Activated naive CD8-positive, alpha-beta T cell treated with anti-CD3 and anti-CD28 coated beads for 36 hours (primary cell): ENCODE data around the gene CEACAM7. TPM values are rescaled to one million over a fixed set of nuclear protein-coding genes. Genes with fewer than 3 reads are reported as not detected.

Source experiments
- DNase-seq: peaks from one replicate; pipeline ENCODE4 v3.0.0; 2021
- H3K27ac Mint-ChIP-seq: one replicate; pipeline ENCODE4 v1.8.0; 2022; ENCODE audit warnings: mild to moderate bottlenecking, moderate library complexity, mixed read lengths
- H3K27me3 Mint-ChIP-seq: one replicate; pipeline ENCODE4 v1.8.0; 2022; ENCODE audit warnings: mild to moderate bottlenecking, mixed read lengths
- H3K36me3 Mint-ChIP-seq: one replicate; pipeline ENCODE4 v1.8.0; 2021; ENCODE audit warnings: mild to moderate bottlenecking, mixed read lengths
- H3K4me1 Mint-ChIP-seq: one replicate; pipeline ENCODE4 v1.8.0; 2021; ENCODE audit warnings: mixed read lengths
- H3K4me3 Mint-ChIP-seq: one replicate; pipeline ENCODE4 v1.8.0; 2022; ENCODE audit warnings: mild to moderate bottlenecking, moderate library complexity, mixed read lengths
- H3K9me3 Mint-ChIP-seq: one replicate; pipeline ENCODE4 v1.8.0; 2022; ENCODE audit warnings: mixed read lengths
- total RNA-seq, 2 experiments: library from RNA; stranded (reverse); gene quantifications; one replicate each; pipeline ENCODE4 v1.2.3, GENCODE V29; 2021

CEACAM7 gene
- total RNA-seq, 2 experiments from 2014 or later = not detected

DNA sequence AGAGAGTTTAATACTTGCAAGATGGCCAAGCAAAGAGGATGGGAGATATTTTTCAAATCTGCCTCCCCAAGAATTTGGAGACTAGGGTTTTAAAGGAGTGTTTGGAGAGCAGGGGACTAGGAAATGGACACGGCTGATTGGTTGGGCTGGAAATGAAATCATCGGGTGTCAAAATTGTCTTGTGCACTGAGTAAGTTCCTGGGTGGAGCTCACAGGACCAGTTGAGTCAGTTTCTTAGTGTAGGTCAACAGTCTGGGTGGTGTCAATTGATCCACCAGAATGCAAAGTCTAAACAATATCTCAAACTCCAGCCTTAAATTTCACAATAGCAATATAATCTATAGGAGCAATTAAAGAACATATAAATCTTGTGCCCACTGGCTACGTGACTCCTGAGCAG lies 38.2 kb downstream of the CEACAM7 start:
- Mint-ChIP-seq H3K4me3 (no peak overlapping the region), H3K27me3 (peaks cover 40% of the 10 kb centered on the region), H3K4me1 (no peaks in the 10 kb centered on the region), H3K36me3 (no peaks in the 10 kb centered on the region), H3K27ac (no peak overlapping the region), H3K9me3 (peaks cover 4% of the 10 kb centered on the region)
- DNase-seq = no peak

DNA sequence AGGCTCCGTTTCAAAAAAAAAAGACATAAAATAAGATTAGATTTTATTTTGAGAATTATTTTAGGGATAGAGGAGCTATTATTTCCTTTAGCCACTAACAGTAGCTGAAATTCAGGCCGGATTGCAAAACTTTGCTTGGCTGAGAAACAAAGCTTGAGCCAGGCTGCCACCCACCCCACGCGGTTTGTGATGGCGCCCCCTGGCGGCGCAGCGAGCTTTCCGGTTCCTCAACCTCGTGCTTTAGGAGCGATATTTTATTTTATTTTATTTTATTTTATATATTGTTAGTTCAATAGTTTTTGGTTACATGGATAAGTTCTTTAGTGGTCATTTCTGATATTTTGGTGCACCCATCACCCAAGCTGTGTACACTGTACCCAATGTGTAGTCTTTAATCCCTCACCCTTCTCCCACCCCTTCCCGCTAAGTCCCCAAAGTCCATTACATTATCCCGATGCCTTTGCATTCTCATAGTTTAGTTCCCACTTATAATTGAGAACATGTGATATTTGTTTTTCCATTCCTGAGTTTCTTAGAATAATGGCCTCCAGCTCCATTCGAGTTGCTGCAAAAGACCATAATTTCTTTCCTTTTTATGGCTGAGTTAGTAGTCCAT lies 41.4 kb downstream of the CEACAM7 start:
- Mint-ChIP-seq H3K27ac (no peak overlapping the region), H3K36me3 (no peaks in the 10 kb centered on the region), H3K9me3 (no peaks in the 10 kb centered on the region), H3K4me1 (peaks cover 5% of the 10 kb centered on the region), H3K27me3 (peaks cover 40% of the 10 kb centered on the region), H3K4me3 (no peak overlapping the region)
- DNase-seq = peak; percentile 49

DNA sequence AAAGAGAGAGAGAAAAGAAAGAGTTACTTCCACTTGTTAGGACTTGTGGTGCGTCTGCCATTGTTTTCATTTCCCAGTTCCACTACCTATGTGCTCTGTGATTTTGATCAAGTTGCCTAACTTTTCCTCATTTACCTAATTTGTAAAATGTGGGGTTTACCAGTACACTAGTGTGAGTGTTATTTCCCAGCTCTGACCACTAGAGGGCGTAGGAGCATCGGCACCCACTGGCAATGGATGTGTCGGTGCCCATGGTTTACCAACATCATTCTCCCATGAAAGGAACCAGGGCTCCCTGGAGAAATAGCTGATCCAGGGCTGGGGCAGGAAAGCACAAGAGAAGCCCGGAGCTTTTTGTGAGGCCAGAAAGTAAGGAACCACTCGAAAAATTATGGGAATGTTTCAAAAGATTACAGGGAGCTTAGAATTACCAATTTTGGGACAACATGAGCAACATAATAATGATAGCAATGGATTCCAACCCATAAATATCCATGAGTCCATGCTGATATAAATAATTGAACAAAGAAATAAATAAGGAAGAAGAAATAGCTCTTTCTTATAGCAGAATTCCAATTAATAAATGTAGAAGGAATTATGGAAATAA lies 46.1 kb downstream of the CEACAM7 start:
- no peak overlapping the region for H3K27ac Mint-ChIP-seq
- H3K36me3 Mint-ChIP-seq = no peaks in the 10 kb centered on the region

DNA sequence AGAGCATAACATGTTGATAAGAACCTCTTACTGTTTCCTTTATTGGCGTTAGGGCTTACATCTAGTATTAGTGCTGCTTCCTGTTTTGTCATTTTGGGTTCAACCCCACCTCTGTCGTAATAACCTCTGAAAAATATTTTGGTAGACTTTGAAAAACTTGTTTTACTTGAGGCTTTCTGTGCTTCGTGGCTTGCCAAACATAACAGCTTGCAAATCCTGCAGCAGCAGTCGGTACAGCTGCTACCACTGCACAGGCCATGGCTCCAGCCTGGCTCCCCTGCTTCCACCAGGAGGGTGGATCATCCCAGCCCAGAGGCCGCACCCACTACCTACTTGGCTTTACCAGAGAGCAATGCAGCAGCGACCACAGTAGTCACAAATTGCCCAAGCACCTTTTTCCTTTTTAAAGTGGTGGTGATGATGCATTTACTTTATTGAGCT lies 49.4 kb downstream of the CEACAM7 start:
- H3K4me3 Mint-ChIP-seq = no peak overlapping the region
- peaks cover 34% of the 10 kb centered on the region for H3K27me3 Mint-ChIP-seq
- H3K36me3 Mint-ChIP-seq = no peaks in the 10 kb centered on the region
- H3K4me1 Mint-ChIP-seq = peaks cover 15% of the 10 kb centered on the region
- no peak for DNase-seq
- H3K9me3 Mint-ChIP-seq = peaks cover 12% of the 10 kb centered on the region
- H3K27ac Mint-ChIP-seq = no peak overlapping the region

More for the DNA sequence above, 46.1 kb downstream of the CEACAM7 start:
- peaks cover 15% of the 10 kb centered on the region for H3K4me1 Mint-ChIP-seq
- H3K4me3 Mint-ChIP-seq = no peak overlapping the region
- peak; percentile 53 for DNase-seq
- H3K27me3 Mint-ChIP-seq = peaks cover 16% of the 10 kb centered on the region
- no peaks in the 10 kb centered on the region for H3K9me3 Mint-ChIP-seq

DNA sequence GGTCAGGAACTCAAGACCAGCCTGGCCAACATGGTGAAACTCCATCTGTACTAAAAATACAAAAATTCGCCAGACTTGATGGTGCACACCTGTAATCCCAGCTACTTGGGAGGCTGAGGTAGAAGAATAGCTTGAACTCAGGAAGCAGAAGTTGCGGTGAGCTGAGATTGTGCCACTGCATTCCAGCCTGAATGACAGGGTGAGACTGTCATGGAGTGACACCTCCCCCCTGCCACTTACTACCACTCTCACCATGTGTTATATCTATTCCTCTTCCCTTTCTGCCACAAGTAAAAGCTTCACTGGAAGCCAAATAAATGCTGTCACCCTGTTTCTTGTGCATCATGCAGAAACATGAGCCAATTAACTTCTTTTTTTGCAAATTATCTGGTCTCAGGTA lies 50.6 kb downstream of the CEACAM7 start:
- DNase-seq = no peak
- Mint-ChIP-seq H3K27me3 (peaks cover 32% of the 10 kb centered on the region), H3K36me3 (peaks cover 2% of the 10 kb centered on the region), H3K4me3 (no peak overlapping the region), H3K4me1 (peaks cover 15% of the 10 kb centered on the region), H3K9me3 (peaks cover 12% of the 10 kb centered on the region), H3K27ac (no peak overlapping the region)

DNA sequence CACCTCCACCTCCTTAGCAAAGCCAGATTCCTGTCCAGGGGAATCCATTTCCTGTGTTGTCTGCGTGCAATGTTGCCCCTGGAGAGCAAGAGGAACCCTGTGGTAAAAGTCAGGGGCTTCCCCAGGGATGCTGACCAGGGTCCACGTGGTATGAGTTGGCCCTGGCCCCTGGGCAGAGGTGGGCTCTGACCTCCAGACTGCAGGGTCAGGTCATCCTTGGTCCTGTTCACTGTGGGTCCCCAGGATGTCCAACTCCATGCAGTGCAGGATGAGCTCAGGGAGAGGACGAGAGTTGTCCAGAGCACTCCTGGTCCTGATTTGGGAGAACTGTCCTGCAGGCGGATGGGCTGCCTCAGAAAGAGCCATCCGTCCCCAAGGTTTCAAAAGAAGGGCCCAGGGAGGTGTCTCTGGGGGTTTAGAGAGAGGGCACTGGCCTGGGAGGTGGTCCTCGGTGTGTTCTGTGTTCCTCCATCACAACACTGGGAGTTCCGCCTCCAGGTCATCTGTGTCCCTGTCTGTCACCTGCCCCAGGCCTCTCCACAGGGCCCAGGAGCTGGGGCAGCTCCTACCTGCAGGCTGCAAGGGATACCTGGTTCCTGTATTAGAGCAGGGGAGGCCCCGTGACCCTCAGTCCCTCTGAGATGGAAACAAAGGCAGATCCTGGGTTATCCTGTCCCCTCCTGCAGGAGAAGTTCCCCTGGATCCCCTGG lies 59.9 kb downstream of the CEACAM7 start:
- peaks cover 7% of the 10 kb centered on the region for H3K9me3 Mint-ChIP-seq
- H3K4me1 Mint-ChIP-seq = no peaks in the 10 kb centered on the region
- DNase-seq = no peak
- no peak overlapping the region for H3K27ac Mint-ChIP-seq
- peaks cover 30% of the 10 kb centered on the region for H3K27me3 Mint-ChIP-seq
- no peak overlapping the region for H3K4me3 Mint-ChIP-seq
- H3K36me3 Mint-ChIP-seq = peaks cover 3% of the 10 kb centered on the region

DNA sequence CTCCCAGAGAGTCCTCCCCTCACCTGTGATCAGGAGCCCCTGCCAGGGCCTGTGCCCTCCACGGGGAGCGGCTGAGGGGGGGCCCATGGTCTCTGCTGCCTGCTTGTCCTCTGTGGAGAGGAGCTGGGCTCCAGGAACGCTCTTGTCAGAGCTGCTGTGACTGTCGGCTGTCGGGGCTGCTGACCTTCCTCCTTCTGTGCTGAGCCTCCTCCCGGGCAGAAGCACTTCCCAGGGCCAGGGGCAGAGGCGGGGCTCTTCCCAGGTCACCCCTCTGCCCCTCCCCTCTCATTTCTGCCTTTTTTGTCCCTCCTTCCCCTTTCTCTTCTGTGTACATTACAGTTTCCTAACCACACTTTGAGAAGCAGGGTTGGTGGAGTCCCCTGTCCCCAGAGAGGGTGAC lies 61.2 kb downstream of the CEACAM7 start, which contains the start of gene CEACAM4:
Gene CEACAM4 (minus strand): TSS at position 198 of the 400 bp plus-strand sequence. CDS start 111 bp downstream, at position 87.
- Mint-ChIP-seq H3K4me3 (no peak within 1 kb of the TSS), H3K27ac (peak within 1 kb of the TSS; percentile 9), H3K4me1 (no peaks in the 10 kb centered on the region), H3K27me3 (peaks cover 31% of the 10 kb centered on the region), H3K9me3 (peaks cover 7% of the 10 kb centered on the region), H3K36me3 (no peaks in the 10 kb centered on the region)
- no peak for DNase-seq

DNA sequence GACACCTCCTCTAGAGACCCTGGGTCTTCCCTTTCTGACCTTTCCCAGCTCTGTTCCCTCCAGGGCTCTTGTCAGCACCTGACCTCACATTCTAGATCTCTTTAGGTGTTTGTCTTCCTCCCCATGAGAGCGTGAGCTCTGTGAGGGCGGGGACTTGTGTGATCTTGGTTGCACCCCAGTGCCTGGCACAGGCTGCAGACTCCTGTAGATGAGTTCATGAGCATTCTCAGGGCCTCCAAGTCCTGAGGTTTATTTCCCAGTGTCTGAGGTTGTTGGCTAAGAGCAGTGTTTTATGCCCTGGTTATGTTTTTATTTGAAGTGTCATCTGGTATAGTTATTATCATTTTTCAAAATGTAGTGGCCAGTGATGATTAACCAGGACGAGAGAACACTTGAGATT lies 61.8 kb downstream of the CEACAM7 start:
- Mint-ChIP-seq H3K27me3 (peaks cover 28% of the 10 kb centered on the region), H3K9me3 (peaks cover 4% of the 10 kb centered on the region), H3K36me3 (no peaks in the 10 kb centered on the region)

DNA sequence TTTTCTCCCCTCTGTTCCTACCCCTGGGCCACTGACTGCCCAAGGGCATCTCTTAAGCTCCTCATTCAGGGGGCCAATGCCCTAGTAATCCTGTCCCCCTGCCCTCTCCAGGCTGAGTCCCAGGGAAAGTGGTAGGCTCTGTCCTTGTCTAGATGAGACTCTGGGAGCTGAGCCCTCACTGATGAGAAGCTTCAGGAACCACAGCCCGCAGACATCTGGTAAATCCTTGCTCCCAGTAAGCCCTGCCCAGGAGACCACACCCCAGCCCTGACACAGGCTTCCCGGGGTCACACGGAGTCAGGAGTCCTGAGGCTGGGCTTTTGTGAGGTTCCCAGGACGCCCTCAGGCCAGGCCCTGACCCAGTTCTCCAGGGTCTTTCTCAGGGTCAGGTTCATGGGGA lies 63.1 kb downstream of the CEACAM7 start:
- H3K4me3 Mint-ChIP-seq = no peak overlapping the region
- H3K27ac Mint-ChIP-seq = no peak overlapping the region
- peaks cover 28% of the 10 kb centered on the region for H3K27me3 Mint-ChIP-seq
- no peaks in the 10 kb centered on the region for H3K9me3 Mint-ChIP-seq
- H3K4me1 Mint-ChIP-seq = no peaks in the 10 kb centered on the region
- no peaks in the 10 kb centered on the region for H3K36me3 Mint-ChIP-seq
- no peak for DNase-seq

More for the DNA sequence above, 61.8 kb downstream of the CEACAM7 start:
- Mint-ChIP-seq H3K4me1 (no peaks in the 10 kb centered on the region), H3K27ac (peak overlapping the region; percentile 9), H3K4me3 (no peak overlapping the region)
- no peak for DNase-seq

DNA sequence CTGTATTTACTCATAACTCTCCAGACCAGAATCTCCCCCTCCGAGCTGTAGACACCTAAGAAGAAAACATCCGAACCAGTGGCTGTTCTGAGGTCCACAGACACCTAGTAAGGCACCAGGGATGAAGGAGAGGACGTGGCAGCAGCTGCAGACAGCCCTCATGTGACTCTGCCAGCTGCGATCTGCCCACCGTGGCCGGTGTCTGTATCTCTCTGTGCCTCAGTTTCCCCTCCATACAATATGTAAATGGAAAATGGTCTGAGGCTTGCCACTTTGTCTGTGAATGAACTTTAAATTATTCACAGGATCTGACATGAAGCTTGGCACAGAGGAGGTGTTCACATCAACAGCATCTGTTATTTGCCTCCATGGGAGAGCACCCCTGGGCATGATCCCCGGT lies 63.6 kb downstream of the CEACAM7 start:
- Mint-ChIP-seq H3K27ac (no peak overlapping the region), H3K36me3 (no peaks in the 10 kb centered on the region), H3K27me3 (peaks cover 28% of the 10 kb centered on the region), H3K4me3 (no peak overlapping the region), H3K4me1 (no peaks in the 10 kb centered on the region), H3K9me3 (no peaks in the 10 kb centered on the region)
- DNase-seq = no peak

DNA sequence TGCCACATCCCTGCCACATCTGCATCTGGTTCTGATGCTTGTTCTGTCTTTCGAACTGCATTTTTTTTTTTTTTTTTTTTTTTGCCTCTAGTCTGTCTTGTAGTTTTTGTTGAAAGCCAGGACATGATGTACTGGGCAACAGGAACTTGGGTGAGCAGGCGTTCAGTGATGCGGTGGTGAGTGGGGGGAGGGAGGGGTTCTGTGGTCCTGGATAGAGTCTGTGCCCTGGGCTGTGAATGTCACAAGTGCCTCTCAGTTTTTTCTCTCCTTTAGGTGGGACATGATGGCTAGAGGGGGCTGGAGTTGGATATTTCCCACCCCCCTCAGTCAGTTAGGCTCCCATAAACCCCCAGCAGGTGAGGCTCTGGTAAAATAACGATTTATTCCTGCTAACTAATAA lies 64.7 kb downstream of the CEACAM7 start:
- Mint-ChIP-seq H3K4me3 (no peak overlapping the region), H3K36me3 (no peaks in the 10 kb centered on the region), H3K27ac (no peak overlapping the region), H3K27me3 (peaks cover 23% of the 10 kb centered on the region), H3K9me3 (no peaks in the 10 kb centered on the region), H3K4me1 (no peaks in the 10 kb centered on the region)
- no peak for DNase-seq

Other genes with a start within 250 kb of the CEACAM7 start
- gene DMAC2, start 248.4 kb downstream of the CEACAM7 start, total RNA-seq = 10 to 100 TPM; 54.5 to 63.0 TPM
- not detected for gene ERICH4, start 245.1 kb downstream of the CEACAM7 start, total RNA-seq
- gene CEACAM21, start 112.1 kb downstream of the CEACAM7 start, total RNA-seq = 10 to 100 TPM; 36.5 to 37.5 TPM
- gene CEACAM4, start 61.2 kb downstream of the CEACAM7 start, total RNA-seq = not detected
- gene CEACAM5, start 20.4 kb upstream of the CEACAM7 start, total RNA-seq = not detected
- not detected for gene CEACAM6, start 67.3 kb upstream of the CEACAM7 start, total RNA-seq
- gene CEACAM3, start 108.3 kb upstream of the CEACAM7 start, total RNA-seq = not detected
- gene LYPD4, start 156.4 kb upstream of the CEACAM7 start, total RNA-seq = not detected
- gene DMRTC2, start 156.8 kb upstream of the CEACAM7 start, total RNA-seq = not detected
- gene RPS19, start 172.0 kb upstream of the CEACAM7 start, total RNA-seq = 1,000 to 10,000 TPM; 3,012 to 3,178 TPM
- 10 to 100 TPM; 28.8 to 32.2 TPM for gene CD79A, start 189.0 kb upstream of the CEACAM7 start, total RNA-seq
- gene ARHGEF1, start 194.9 kb upstream of the CEACAM7 start, total RNA-seq = 100 to 1,000 TPM; 285 to 295 TPM
- gene ERFL, start 240.2 kb upstream of the CEACAM7 start, total RNA-seq = 1 to 10 TPM; 1.1 to 1.2 TPM